Epithelial cell of proximal tubule (primary cell): ENCODE data around the gene PRR5L. TPM values are rescaled to one million over a fixed set of nuclear protein-coding genes. Genes with fewer than 3 reads are reported as not detected.

Source experiments
- DNase-seq: peaks from one replicate; pipeline ENCODE4 v3.0.0-alpha.2; 2011; ENCODE audit warnings: low read depth
- H3K4me3 ChIP-seq: 2 replicates; pipeline ENCODE4 v1.5.1; 2011; ENCODE audit warnings: low read depth, mild to moderate bottlenecking, low read length
- CTCF ChIP-seq: conservative IDR thresholded peaks from 2 replicates; pipeline ENCODE4 v1.5.1; 2012; ENCODE audit warnings: low read depth, mild to moderate bottlenecking, low read length
- total RNA-seq: library from RNA; depleted of rRNA; stranded (reverse); fragments of >200 nt; gene quantifications from 2 replicates; pipeline ENCODE4 v1.2.3, GENCODE V29; 2015

Gene PRR5L
- total RNA-seq, 1 donor from 2014 or later: 5.9 TPM

GRCh38 chr11:36292311-36292722, 3.8 kb upstream of the PRR5L start:
- no peak for DNase-seq
- no peak overlapping the region for H3K4me3 ChIP-seq
- peak; percentile 62 for TF ChIP-seq CTCF

- DNase-seq: no peak
- no peak overlapping the region for H3K4me3 ChIP-seq
- no peak for TF ChIP-seq CTCF
Measured at GRCh38 chr11:36296884-36297543, 926 bp downstream of the PRR5L start.

DNA sequence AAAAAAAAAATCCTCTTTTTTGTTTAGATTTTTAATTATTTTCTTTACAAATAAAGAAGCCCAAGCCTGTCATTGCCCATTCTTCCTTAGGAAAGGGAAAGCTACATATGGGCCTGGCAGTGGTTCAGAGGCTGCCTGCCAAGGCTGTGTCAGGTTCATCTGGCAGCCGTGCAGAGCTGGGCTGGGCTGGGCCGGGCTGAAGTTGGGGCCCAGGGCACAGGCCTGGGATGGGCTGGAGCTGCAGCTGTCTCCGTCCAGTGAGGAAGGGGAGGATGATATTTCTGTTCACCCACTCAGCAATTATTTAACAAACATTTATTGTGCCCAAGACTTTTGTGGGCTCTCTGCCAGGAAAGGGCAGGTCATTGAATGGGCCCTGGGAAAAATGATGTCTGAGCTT, 4.6 kb downstream of the PRR5L start:
- no peak overlapping the region for H3K4me3 ChIP-seq
- TF ChIP-seq CTCF: no peak
- no peak for DNase-seq

GRCh38 chr11:36304351-36304750, 8.3 kb downstream of the PRR5L start:
- no peak for TF ChIP-seq CTCF
- H3K4me3 ChIP-seq: no peak overlapping the region

GRCh38 chr11:36305047-36305446, 9.0 kb downstream of the PRR5L start:
- H3K4me3 ChIP-seq: no peak overlapping the region
- no peak for TF ChIP-seq CTCF

More at GRCh38 chr11:36304351-36304750, 8.3 kb downstream of the PRR5L start:
- DNase-seq: no peak

DNA sequence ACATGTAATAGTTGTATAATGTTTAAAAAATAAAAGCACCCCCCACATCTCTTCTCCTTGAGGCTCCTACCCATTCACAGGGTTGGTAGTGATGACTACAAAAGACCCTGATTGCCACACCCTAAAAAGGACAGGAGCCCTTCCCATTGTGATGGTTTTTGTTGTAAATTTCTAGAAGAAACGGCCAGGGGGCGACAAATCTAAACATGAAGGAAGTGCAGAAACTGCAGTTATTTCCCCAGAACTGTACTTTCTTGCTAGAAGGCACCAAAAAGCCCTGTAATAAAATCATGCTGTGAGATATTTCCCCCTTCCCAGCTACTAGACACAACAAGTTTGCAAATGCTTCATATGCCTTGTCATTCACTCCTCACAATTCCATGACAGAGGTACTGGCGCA, 10.8 kb downstream of the PRR5L start:
- TF ChIP-seq CTCF: peak; percentile 73
- no peak overlapping the region for H3K4me3 ChIP-seq
- DNase-seq: peak; percentile 9

More at GRCh38 chr11:36305047-36305446, 9.0 kb downstream of the PRR5L start:
- no peak for DNase-seq

- no peak for TF ChIP-seq CTCF
- DNase-seq: peak; percentile 13
- no peak overlapping the region for H3K4me3 ChIP-seq
Measured at GRCh38 chr11:36308577-36308976, 12.5 kb downstream of the PRR5L start.
